ENCODE results near the gene FIBCD1. TPM values are rescaled to one million over a fixed set of nuclear protein-coding genes. Genes with fewer than 3 reads are reported as not detected.
"Not testable (repeated sequence)": the region's sequence is repeated elsewhere in the genome, so short reads cannot be mapped to it uniquely, and the experiment has no call there.

The FIBCD1 gene
- total RNA-seq, 1 donor from 2014 or later = 0.29 TPM

GRCh38 chr9:130915096-130915447 lies 24.0 kb downstream of the FIBCD1 start:
- TF ChIP-seq, protein P1, sequence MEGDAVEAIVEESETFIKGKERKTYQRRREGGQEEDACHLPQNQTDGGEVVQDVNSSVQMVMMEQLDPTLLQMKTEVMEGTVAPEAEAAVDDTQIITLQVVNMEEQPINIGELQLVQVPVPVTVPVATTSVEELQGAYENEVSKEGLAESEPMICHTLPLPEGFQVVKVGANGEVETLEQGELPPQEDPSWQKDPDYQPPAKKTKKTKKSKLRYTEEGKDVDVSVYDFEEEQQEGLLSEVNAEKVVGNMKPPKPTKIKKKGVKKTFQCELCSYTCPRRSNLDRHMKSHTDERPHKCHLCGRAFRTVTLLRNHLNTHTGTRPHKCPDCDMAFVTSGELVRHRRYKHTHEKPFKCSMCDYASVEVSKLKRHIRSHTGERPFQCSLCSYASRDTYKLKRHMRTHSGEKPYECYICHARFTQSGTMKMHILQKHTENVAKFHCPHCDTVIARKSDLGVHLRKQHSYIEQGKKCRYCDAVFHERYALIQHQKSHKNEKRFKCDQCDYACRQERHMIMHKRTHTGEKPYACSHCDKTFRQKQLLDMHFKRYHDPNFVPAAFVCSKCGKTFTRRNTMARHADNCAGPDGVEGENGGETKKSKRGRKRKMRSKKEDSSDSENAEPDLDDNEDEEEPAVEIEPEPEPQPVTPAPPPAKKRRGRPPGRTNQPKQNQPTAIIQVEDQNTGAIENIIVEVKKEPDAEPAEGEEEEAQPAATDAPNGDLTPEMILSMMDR (conservative IDR thresholded peaks at IDR 0.05; ENCODE audit: low read depth, low read length) = no peak
- H3K4me3 ChIP-seq (ENCODE audit: low read depth, low read length) = no peak overlapping the region
- no peak for DNase-seq (ENCODE audit: low read depth)

GRCh38 chr9:130914417-130915095 lies 24.5 kb downstream of the FIBCD1 start:
- no peak overlapping the region for H3K4me3 ChIP-seq (ENCODE audit: low read depth, low read length)
- DNase-seq (ENCODE audit: low read depth) = no peak
- TF ChIP-seq, protein P1 (conservative IDR thresholded peaks at IDR 0.05; ENCODE audit: low read depth, low read length) = no peak

DNA sequence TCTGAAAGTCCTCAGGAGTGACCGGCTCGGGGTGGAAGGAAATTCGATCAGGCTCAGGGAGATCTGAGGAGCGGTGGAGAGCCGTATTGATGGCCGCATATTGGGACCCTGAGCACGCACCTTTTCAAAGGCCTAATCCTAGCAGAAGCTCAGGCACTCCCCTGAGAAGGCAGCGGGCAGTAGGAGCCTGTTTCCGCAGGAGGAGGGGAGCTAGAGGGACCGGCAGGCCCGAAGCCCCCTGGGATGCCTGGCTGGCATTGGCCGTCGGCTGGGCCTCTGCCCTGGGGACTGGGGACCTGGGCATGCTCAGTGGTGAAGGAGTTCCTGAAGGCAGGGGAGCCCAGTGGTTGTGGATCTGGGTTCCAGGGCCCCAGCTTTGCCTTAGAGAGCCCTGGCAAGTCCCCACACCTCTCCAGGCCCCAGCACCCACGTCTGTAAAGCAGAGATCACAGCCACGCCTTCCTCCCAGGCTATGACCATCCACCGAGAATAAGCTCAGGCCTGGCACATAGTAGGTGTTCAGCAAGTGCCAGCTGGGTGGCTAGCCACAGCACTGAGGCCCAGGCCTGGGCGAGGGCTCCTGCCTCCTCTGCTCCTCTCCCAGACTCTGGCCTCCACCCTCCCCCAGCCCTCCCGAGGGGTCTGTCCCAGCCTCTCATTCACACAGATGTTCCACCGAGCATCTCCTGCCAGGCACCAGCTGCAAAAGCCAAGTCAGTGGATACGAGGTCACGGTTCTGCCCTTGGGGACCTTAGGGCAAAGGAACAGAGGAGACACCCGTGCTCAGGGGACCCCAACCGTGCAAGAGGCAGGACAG lies 25.2 kb downstream of the FIBCD1 start:
- TF ChIP-seq, protein P1 (conservative IDR thresholded peaks at IDR 0.05; ENCODE audit: low read depth, low read length) = no peak
- peak overlapping the region; percentile 10 for H3K4me3 ChIP-seq (ENCODE audit: low read depth, low read length)
- DNase-seq (ENCODE audit: low read depth) = no peak

DNA sequence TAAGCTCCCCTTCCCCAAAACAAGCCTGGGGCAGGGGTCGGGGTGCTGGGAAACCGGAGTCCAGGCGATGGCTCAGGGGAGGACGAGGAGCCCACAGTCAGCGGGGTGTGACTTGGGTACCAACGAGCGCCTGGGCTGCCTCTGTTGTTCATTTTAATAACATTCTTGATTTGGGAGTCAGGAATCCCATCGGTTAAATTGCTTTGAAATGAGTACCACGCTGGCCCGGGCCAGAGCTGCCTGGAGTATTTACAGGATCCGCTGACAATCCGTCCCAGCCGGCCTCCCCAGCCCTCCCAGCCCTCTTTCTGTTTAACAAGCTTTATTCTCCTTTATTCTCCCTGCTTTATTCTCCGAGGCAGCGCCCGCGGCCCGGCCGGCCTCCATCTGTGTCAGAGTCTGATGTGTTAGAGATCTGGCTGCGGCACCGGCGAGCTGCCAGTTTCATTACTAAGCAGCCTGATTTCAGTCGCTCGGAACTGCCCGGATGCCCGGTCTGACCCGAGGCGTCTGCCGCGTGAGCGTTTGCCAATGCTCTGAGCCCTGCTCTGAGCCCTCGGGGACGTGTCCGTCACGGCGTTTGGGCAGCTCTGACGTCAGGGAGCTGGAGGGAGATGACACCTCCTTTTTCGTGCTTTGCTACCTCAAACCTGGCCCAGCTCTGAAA lies 26.0 kb downstream of the FIBCD1 start:
- peak; percentile 47 for DNase-seq (ENCODE audit: low read depth)
- peak overlapping the region; percentile 10 for H3K4me3 ChIP-seq (ENCODE audit: low read depth, low read length)

GRCh38 chr9:130911254-130912049 lies 27.6 kb downstream of the FIBCD1 start:
- TF ChIP-seq, protein P1 (conservative IDR thresholded peaks at IDR 0.05; ENCODE audit: low read depth, low read length) = no peak
- no peak for DNase-seq (ENCODE audit: low read depth)
- H3K4me3 ChIP-seq (ENCODE audit: low read depth, low read length) = no peak overlapping the region

More for the DNA sequence above, 26.0 kb downstream of the FIBCD1 start:
- TF ChIP-seq, protein P1 (conservative IDR thresholded peaks at IDR 0.05; ENCODE audit: low read depth, low read length) = no peak

DNA sequence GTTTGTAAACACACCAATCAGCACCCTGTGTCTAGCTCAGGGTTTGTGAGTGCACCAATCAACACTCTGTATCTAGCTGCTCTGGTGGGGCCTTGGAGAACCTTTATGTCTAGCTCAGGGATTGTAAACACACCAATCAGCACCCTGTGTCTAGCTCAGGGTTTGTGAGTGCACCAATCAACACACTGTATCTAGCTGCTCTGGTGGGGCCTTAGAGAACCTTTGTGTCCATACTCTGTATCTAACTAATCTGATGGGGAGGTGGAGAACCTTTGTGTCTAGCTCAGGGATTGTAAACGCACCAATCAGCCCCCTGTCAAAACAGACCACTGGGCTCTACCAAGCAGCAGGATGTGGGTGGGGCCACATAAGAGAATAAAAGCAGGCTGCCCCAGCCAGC lies 28.4 kb downstream of the FIBCD1 start:
- DNase-seq (ENCODE audit: low read depth); H3K4me3 ChIP-seq (ENCODE audit: low read depth, low read length): not testable (repeated sequence)

DNA sequence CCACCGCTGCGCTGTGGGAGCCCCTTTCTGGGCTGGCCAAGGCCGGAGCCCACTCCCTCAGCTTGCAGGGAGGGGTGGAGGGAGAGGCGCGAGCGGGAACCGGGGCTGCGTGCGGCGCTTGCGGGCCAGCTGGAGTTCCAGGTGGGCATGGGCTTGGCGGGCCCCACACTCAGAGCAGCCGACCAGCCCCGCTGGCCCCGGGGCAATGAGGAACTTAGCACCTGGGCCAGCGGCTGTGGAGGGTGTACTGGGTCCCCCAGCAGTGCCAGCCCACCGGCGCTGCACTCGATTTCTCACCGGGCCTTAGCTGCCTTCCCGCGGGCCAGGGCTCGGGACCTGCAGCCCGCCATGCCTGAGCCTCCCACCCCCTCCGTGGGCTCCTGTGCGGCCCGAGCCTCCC lies 29.0 kb downstream of the FIBCD1 start:
- not testable (repeated sequence) for DNase-seq (ENCODE audit: low read depth); H3K4me3 ChIP-seq (ENCODE audit: low read depth, low read length)
